ENCODE results near the gene LSG1. TPM values are rescaled to one million over a fixed set of nuclear protein-coding genes. Genes with fewer than 3 reads are reported as not detected.

LSG1 gene
- total RNA-seq (2022; extraction: Qiagen RNA extraction) = 27.9 to 35.3 TPM (median 32.8 TPM) in 5 replicates

GRCh38 chr3:194671900-194672808 is at the start of gene LSG1:
LSG1 (minus strand) TSS chr3:194672191; CDS start chr3:194672162, 29 bp downstream.

GRCh38 chr3:194685718-194686413 is 13.9 kb upstream of the LSG1 start, which contains the start of gene FAM43A:
FAM43A (plus strand) TSS chr3:194685883; CDS start chr3:194686827, 944 bp downstream.

GRCh38 chr3:194633349-194634004 is 38.5 kb downstream of the LSG1 start, which contains the start of gene TMEM44:
TMEM44 (minus strand) TSS chr3:194633419; CDS start chr3:194633215, 204 bp downstream.

Other genes with a start within 250 kb of the LSG1 start
- 25.3 to 42.6 TPM (median 41.4 TPM) in 5 replicates for gene ATP13A3, start 185.2 kb downstream of the LSG1 start, total RNA-seq (2022; extraction: Qiagen RNA extraction)
- 8.1 to 11.7 TPM (median 10.2 TPM) in 5 replicates for gene TMEM44, start 38.8 kb downstream of the LSG1 start, total RNA-seq (2022; extraction: Qiagen RNA extraction)
- gene FAM43A, start 13.7 kb upstream of the LSG1 start, total RNA-seq (2022; extraction: Qiagen RNA extraction) = 11.2 to 20.4 TPM (median 19.2 TPM) in 5 replicates

Measured in A549 treated with dexamethasone at 1 μM for 4 hours (cell line).